Transverse colon (tissue), 4 donors: ENCODE data around the gene GNA12.

Experiments
- POLR2A ChIP-seq: fragments of 450-650 bp; IDR thresholded peaks from one replicate; pipeline ENCODE4 v1.6.1; 2016; ENCODE audit warnings: antibody characterized with exemption, mild to moderate bottlenecking, moderate library complexity
- POLR2AphosphoS5 ChIP-seq, 3 donors: sonication (generic); formaldehyde crosslinking; IDR thresholded peaks; one replicate each; pipeline ENCODE4 v1.6.1; 2016; ENCODE audit warnings: antibody characterized with exemption in 3 of 3
- TF ChIP-seq, protein P1 (sequence below), 5 experiments: fragments of 200-600 bp in 3 of 5; fragments of 450-650 bp in 2 of 5; sonication (generic) in 3 of 5; IDR thresholded peaks; 1 replicate in 2 of 5; 2 replicates in 3 of 5; pipeline ENCODE4 v1.5.1; 2016 to 2017; ENCODE audit warnings: antibody characterized with exemption in 5 of 5, inconsistent platforms in 3 of 5, mild to moderate bottlenecking in 2 of 5, moderate library complexity in 1 of 5

DNA sequence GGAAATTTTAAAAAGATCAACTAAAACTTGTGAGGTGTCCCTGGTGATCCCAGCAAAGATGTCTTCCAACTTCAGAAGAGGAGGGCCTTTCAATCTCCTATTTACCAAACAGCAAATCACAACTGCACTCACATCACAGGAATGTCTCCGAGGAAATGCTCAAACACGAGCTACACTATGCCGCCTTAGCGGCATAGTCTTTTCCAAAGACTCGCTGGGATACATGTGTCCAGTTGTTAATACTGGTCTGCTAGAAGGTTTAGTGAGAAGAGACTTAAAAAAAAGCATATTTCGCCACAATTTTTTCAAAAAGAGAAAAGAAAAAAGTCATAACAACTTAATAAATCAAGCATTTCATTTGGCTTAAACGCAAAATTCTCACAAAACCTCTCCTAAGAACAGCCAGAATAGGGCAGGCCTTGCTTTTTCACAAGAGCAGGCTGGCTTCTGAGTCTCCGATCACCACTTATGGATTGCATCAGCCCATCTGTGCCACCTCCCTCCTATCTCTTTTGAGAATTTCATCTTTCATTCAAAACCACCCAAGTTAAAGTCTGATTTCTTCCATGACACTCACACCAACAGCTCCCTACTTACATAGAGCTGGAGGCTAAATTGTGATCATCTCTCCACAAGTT is 66.1 kb downstream of the GNA12 start:
- no peak for TF ChIP-seq POLR2A
- TF ChIP-seq, protein P1, sequence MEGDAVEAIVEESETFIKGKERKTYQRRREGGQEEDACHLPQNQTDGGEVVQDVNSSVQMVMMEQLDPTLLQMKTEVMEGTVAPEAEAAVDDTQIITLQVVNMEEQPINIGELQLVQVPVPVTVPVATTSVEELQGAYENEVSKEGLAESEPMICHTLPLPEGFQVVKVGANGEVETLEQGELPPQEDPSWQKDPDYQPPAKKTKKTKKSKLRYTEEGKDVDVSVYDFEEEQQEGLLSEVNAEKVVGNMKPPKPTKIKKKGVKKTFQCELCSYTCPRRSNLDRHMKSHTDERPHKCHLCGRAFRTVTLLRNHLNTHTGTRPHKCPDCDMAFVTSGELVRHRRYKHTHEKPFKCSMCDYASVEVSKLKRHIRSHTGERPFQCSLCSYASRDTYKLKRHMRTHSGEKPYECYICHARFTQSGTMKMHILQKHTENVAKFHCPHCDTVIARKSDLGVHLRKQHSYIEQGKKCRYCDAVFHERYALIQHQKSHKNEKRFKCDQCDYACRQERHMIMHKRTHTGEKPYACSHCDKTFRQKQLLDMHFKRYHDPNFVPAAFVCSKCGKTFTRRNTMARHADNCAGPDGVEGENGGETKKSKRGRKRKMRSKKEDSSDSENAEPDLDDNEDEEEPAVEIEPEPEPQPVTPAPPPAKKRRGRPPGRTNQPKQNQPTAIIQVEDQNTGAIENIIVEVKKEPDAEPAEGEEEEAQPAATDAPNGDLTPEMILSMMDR (IDR thresholded peaks at IDR 0.05) = no peak
- TF ChIP-seq POLR2AphosphoS5 (IDR thresholded peaks at IDR 0.05) = no peak
